ENCODE results near the gene KREMEN2. TPM values are rescaled to one million over a fixed set of nuclear protein-coding genes. Genes with fewer than 3 reads are reported as not detected.

The KREMEN2 gene
- total and polyA plus RNA-seq, 9 of the 15 experiments (the other 6 are each of a cell fraction or from before 2014, with no cell fraction given), result 0.04 to 7.7 (median 1.5) TPM; not detected in 1

- TF ChIP-seq USF2 (CRISPR knock-in tag; IDR thresholded peaks at IDR 0.05) (peak; percentile 27; the same call in 1 of the 2 replicates), VEZF1 (CRISPR knock-in tag; IDR thresholded peaks at IDR 0.05) (0 out of 2 replicates have a peak, but pooled peaks have one; percentile 28), HOMEZ (CRISPR knock-in tag; IDR thresholded peaks at IDR 0.05) (no peak), PBX2 (CRISPR knock-in tag; IDR thresholded peaks at IDR 0.05; ENCODE audit: low read depth) (no peak), PBX2 (tag; conservative IDR thresholded peaks at IDR 0.05; ENCODE audit: low read depth) (no peak), ZNF740 (CRISPR knock-in tag; IDR thresholded peaks at IDR 0.05) (no peak), ZNF740 (tag; IDR thresholded peaks at IDR 0.05) (no peak), FOXJ2 (tag; IDR thresholded peaks at IDR 0.05) (0 out of 2 replicates have a peak, but pooled peaks have one; percentile 18), FIP1L1 (IDR thresholded peaks at IDR 0.05; ENCODE audit: low read depth, low read length, poor library complexity, severe bottlenecking) (no peak), KDM1A (IDR thresholded peaks at IDR 0.05) (no peak), ZBTB34 (CRISPR knock-in tag; IDR thresholded peaks at IDR 0.05) (no peak), LEF1 (IDR thresholded peaks at IDR 0.05) (no peak), CGGBP1 (CRISPR knock-in tag; IDR thresholded peaks at IDR 0.05) (no peak), FOXP1 (CRISPR knock-in tag; IDR thresholded peaks at IDR 0.05) (no peak), HMG20A (CRISPR knock-in tag; conservative IDR thresholded peaks at IDR 0.05) (no peak), ZNF253 (CRISPR knock-in tag; conservative IDR thresholded peaks at IDR 0.05) (no peak), CBX1 (IDR thresholded peaks at IDR 0.05; ENCODE audit: low read depth) (no peak), GABPA (tag; conservative IDR thresholded peaks at IDR 0.05; ENCODE audit: low read depth) (no peak)
Measured at GRCh38 chr16:2919511-2920255, 44.4 kb upstream of the KREMEN2 start (continued).

Measured in K562 (cell line).